GM23338 (cell line): ENCODE results near the gene ITGA8.

Experiments used
- CREB1 ChIP-seq: fragments of 250-450 bp; sonication (Bioruptor Pico); IDR thresholded peaks from 2 replicates; pipeline ENCODE4 v1.5.0; 2020; ENCODE audit warnings: low read depth, mild to moderate bottlenecking, moderate library complexity
- EZH2 ChIP-seq: fragments of 200-600 bp; sonication (generic); IDR thresholded peaks from one replicate; pipeline ENCODE4 v1.8.0; 2017; ENCODE audit warnings: antibody characterized with exemption, mild to moderate bottlenecking, low read depth; ENCODE audit not compliant: unreplicated experiment
- EZH2phosphoT487 ChIP-seq: fragments of 200-600 bp; sonication (generic); IDR thresholded peaks from one replicate; pipeline ENCODE4 v1.8.1; 2018; ENCODE audit warnings: antibody characterized with exemption; ENCODE audit not compliant: unreplicated experiment
- NANOG ChIP-seq: IDR thresholded peaks from 2 replicates; pipeline ENCODE4 v1.6.1; 2016; ENCODE audit warnings: antibody characterized with exemption, borderline replicate concordance
- POLR2AphosphoS5 ChIP-seq: IDR thresholded peaks from 2 replicates; pipeline ENCODE4 v1.6.1; 2016; ENCODE audit warnings: antibody characterized with exemption, low read depth
- REST ChIP-seq: IDR thresholded peaks from one replicate; pipeline ENCODE4 v1.6.1; 2018; ENCODE audit warnings: antibody characterized with exemption; ENCODE audit not compliant: unreplicated experiment
- STAT1 ChIP-seq: IDR thresholded peaks from one replicate; pipeline ENCODE4 v1.6.1; 2016; ENCODE audit warnings: antibody characterized with exemption; ENCODE audit not compliant: unreplicated experiment
- TF ChIP-seq, protein P1 (sequence below), 2 experiments: fragments of 200-600 bp in 1 of 2; sonication (generic) in 1 of 2; conservative IDR thresholded peaks; 2 replicates each; pipeline versions ENCODE4 v1.5.1 to v1.6.1; 2016 to 2017; ENCODE audit warnings: antibody characterized with exemption in 2 of 2, low read depth in 2 of 2, mild to moderate bottlenecking in 2 of 2, moderate library complexity in 1 of 2

- TF ChIP-seq POLR2AphosphoS5 (no peak), EZH2phosphoT487 (no peak), REST (no peak), EZH2 (no peak), CREB1 (no peak), NANOG (no peak), STAT1 (no peak)
- TF ChIP-seq, protein P1, sequence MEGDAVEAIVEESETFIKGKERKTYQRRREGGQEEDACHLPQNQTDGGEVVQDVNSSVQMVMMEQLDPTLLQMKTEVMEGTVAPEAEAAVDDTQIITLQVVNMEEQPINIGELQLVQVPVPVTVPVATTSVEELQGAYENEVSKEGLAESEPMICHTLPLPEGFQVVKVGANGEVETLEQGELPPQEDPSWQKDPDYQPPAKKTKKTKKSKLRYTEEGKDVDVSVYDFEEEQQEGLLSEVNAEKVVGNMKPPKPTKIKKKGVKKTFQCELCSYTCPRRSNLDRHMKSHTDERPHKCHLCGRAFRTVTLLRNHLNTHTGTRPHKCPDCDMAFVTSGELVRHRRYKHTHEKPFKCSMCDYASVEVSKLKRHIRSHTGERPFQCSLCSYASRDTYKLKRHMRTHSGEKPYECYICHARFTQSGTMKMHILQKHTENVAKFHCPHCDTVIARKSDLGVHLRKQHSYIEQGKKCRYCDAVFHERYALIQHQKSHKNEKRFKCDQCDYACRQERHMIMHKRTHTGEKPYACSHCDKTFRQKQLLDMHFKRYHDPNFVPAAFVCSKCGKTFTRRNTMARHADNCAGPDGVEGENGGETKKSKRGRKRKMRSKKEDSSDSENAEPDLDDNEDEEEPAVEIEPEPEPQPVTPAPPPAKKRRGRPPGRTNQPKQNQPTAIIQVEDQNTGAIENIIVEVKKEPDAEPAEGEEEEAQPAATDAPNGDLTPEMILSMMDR (conservative IDR thresholded peaks at IDR 0.05; ENCODE audit: low read depth in 2 of 2): no peak
Observed at GRCh38 chr10:15636446-15636845, 83.3 kb downstream of the ITGA8 start.
